ENCODE data around the gene NMNAT3.
A peak's percentile ranks its signal among the peaks of the same experiment; 100 is the strongest.

NMNAT3 gene

GRCh38 chr3:139523166-139523565 is 154.6 kb downstream of the NMNAT3 start:
- no peak for TF ChIP-seq EZH2 (IDR thresholded peaks at IDR 0.05; ENCODE audit: borderline replicate concordance, low read depth, low read length, severe bottlenecking)
- TF ChIP-seq, protein P1, sequence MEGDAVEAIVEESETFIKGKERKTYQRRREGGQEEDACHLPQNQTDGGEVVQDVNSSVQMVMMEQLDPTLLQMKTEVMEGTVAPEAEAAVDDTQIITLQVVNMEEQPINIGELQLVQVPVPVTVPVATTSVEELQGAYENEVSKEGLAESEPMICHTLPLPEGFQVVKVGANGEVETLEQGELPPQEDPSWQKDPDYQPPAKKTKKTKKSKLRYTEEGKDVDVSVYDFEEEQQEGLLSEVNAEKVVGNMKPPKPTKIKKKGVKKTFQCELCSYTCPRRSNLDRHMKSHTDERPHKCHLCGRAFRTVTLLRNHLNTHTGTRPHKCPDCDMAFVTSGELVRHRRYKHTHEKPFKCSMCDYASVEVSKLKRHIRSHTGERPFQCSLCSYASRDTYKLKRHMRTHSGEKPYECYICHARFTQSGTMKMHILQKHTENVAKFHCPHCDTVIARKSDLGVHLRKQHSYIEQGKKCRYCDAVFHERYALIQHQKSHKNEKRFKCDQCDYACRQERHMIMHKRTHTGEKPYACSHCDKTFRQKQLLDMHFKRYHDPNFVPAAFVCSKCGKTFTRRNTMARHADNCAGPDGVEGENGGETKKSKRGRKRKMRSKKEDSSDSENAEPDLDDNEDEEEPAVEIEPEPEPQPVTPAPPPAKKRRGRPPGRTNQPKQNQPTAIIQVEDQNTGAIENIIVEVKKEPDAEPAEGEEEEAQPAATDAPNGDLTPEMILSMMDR (IDR thresholded peaks at IDR 0.05; ENCODE audit: borderline replicate concordance, extremely low read depth, low read length, poor library complexity, severe bottlenecking) = no peak
- Histone ChIP-seq H3K27me3 (ENCODE audit: insufficient read depth, low read length, poor library complexity) (no peaks in the 10 kb centered on the region), H3K36me3 (ENCODE audit: insufficient read depth, low read length) (no peaks in the 10 kb centered on the region), H3K9me3 (ENCODE audit: insufficient read depth, low read length, severe bottlenecking) (no peaks in the 10 kb centered on the region), H3K79me2 (ENCODE audit: insufficient read depth, low read length) (no peaks in the 10 kb centered on the region), H3K4me1 (ENCODE audit: insufficient read depth, low read length) (no peaks in the 10 kb centered on the region), H2AFZ (ENCODE audit: low read depth, low read length) (no peak overlapping the region), H3K4me2 (ENCODE audit: insufficient read depth, low read length) (no peak overlapping the region), H4K20me1 (ENCODE audit: insufficient read depth, low read length) (no peaks in the 10 kb centered on the region; the same call in 1 of the 2 replicates), H3K27ac (ENCODE audit: low read length) (no peak overlapping the region), H3K9ac (ENCODE audit: low read depth, low read length) (no peak overlapping the region), H3K4me3 (ENCODE audit: low read depth in 1 of 2, low read length in 2 of 2) (no peak overlapping the region)
- no peak for ATAC-seq (ENCODE audit: insufficient read depth, low read depth)
- DNase-seq = no peak

DNA sequence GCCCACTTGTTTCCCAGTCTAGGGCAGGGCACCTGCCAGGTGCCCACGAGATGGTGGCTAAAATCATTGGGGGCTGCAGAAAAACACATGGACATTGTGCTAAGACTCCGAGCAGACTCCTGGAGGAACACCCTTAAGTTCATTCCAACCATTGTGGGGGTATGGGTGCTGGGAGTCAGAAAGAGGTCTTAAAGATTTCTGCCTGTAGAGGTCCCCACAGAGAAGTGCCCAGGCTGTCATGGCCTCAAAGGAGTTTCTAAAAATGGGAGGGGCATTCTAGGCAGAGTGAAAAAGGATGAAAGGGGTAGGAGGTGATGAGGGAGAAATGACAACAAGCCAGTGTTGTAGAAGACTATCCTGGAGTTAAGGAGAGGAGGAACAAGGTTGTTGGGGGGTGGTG is 155.4 kb downstream of the NMNAT3 start:
- no peak for ATAC-seq (ENCODE audit: insufficient read depth, low read depth)
- Histone ChIP-seq H3K36me3 (ENCODE audit: insufficient read depth, low read length) (no peaks in the 10 kb centered on the region), H3K4me2 (ENCODE audit: insufficient read depth, low read length) (no peak overlapping the region), H3K27me3 (ENCODE audit: insufficient read depth, low read length, poor library complexity) (no peaks in the 10 kb centered on the region), H4K20me1 (ENCODE audit: insufficient read depth, low read length) (no peaks in the 10 kb centered on the region; the same call in 1 of the 2 replicates), H2AFZ (ENCODE audit: low read depth, low read length) (no peak overlapping the region), H3K79me2 (ENCODE audit: insufficient read depth, low read length) (no peaks in the 10 kb centered on the region), H3K9me3 (ENCODE audit: insufficient read depth, low read length, severe bottlenecking) (no peaks in the 10 kb centered on the region), H3K27ac (ENCODE audit: low read length) (no peak overlapping the region), H3K9ac (ENCODE audit: low read depth, low read length) (no peak overlapping the region), H3K4me3 (ENCODE audit: low read depth in 1 of 2, low read length in 2 of 2) (no peak overlapping the region), H3K4me1 (ENCODE audit: insufficient read depth, low read length) (no peaks in the 10 kb centered on the region)
- no peak for TF ChIP-seq EZH2 (IDR thresholded peaks at IDR 0.05; ENCODE audit: borderline replicate concordance, low read depth, low read length, severe bottlenecking)
- TF ChIP-seq, protein P1 (IDR thresholded peaks at IDR 0.05; ENCODE audit: borderline replicate concordance, extremely low read depth, low read length, poor library complexity, severe bottlenecking) = peak; percentile 5
- no peak for DNase-seq

GRCh38 chr3:139521816-139522215 is 156.0 kb downstream of the NMNAT3 start:
- DNase-seq = no peak
- Histone ChIP-seq H3K79me2 (ENCODE audit: insufficient read depth, low read length) (no peaks in the 10 kb centered on the region), H3K27me3 (ENCODE audit: insufficient read depth, low read length, poor library complexity) (no peaks in the 10 kb centered on the region), H4K20me1 (ENCODE audit: insufficient read depth, low read length) (no peaks in the 10 kb centered on the region; the same call in 1 of the 2 replicates), H3K9ac (ENCODE audit: low read depth, low read length) (no peak overlapping the region), H3K4me3 (ENCODE audit: low read depth in 1 of 2, low read length in 2 of 2) (no peak overlapping the region), H2AFZ (ENCODE audit: low read depth, low read length) (no peak overlapping the region), H3K27ac (ENCODE audit: low read length) (no peak overlapping the region), H3K9me3 (ENCODE audit: insufficient read depth, low read length, severe bottlenecking) (no peaks in the 10 kb centered on the region), H3K4me2 (ENCODE audit: insufficient read depth, low read length) (no peak overlapping the region), H3K4me1 (ENCODE audit: insufficient read depth, low read length) (no peaks in the 10 kb centered on the region), H3K36me3 (ENCODE audit: insufficient read depth, low read length) (no peaks in the 10 kb centered on the region)
- no peak for TF ChIP-seq EZH2 (IDR thresholded peaks at IDR 0.05; ENCODE audit: borderline replicate concordance, low read depth, low read length, severe bottlenecking)
- TF ChIP-seq, protein P1 (IDR thresholded peaks at IDR 0.05; ENCODE audit: borderline replicate concordance, extremely low read depth, low read length, poor library complexity, severe bottlenecking) = no peak
- ATAC-seq (ENCODE audit: insufficient read depth, low read depth) = no peak

- no peak for ATAC-seq (ENCODE audit: insufficient read depth, low read depth)
- DNase-seq = no peak
Measured at GRCh38 chr3:139521144-139521543, 156.6 kb downstream of the NMNAT3 start.

More at GRCh38 chr3:139521144-139521543, 156.6 kb downstream of the NMNAT3 start:
- TF ChIP-seq, protein P1 (IDR thresholded peaks at IDR 0.05; ENCODE audit: borderline replicate concordance, extremely low read depth, low read length, poor library complexity, severe bottlenecking) = no peak
- no peak for TF ChIP-seq EZH2 (IDR thresholded peaks at IDR 0.05; ENCODE audit: borderline replicate concordance, low read depth, low read length, severe bottlenecking)
- Histone ChIP-seq H3K4me1 (ENCODE audit: insufficient read depth, low read length) (no peaks in the 10 kb centered on the region), H3K4me3 (ENCODE audit: low read depth in 1 of 2, low read length in 2 of 2) (no peak overlapping the region), H3K4me2 (ENCODE audit: insufficient read depth, low read length) (no peak overlapping the region), H3K36me3 (ENCODE audit: insufficient read depth, low read length) (no peaks in the 10 kb centered on the region), H2AFZ (ENCODE audit: low read depth, low read length) (no peak overlapping the region), H3K9ac (ENCODE audit: low read depth, low read length) (no peak overlapping the region), H3K27me3 (ENCODE audit: insufficient read depth, low read length, poor library complexity) (no peaks in the 10 kb centered on the region), H3K27ac (ENCODE audit: low read length) (no peak overlapping the region), H4K20me1 (ENCODE audit: insufficient read depth, low read length) (no peaks in the 10 kb centered on the region), H3K9me3 (ENCODE audit: insufficient read depth, low read length, severe bottlenecking) (no peaks in the 10 kb centered on the region), H3K79me2 (ENCODE audit: insufficient read depth, low read length) (no peaks in the 10 kb centered on the region)

All from DND-41 (cell line).